HCT116 (cell line): Measurements from ENCODE around the gene CATSPERZ.

Experiments used
- ELF1 ChIP-seq: IDR thresholded peaks from 2 replicates; pipeline ENCODE4 v1.6.1; 2012; ENCODE audit warnings: low read depth, borderline replicate concordance
- JUND ChIP-seq: IDR thresholded peaks from 2 replicates; pipeline ENCODE4 v1.6.1; 2012
- POLR2A ChIP-seq: IDR thresholded peaks from 2 replicates; pipeline ENCODE4 v1.7.0; 2011; ENCODE audit warnings: borderline replicate concordance; ENCODE audit not compliant: insufficient read depth, insufficient read length; ENCODE audit errors: extremely low read depth
- RAD21 ChIP-seq: IDR thresholded peaks from 2 replicates; pipeline ENCODE4 v1.6.1; 2012; ENCODE audit warnings: low read depth, mild to moderate bottlenecking
- REST ChIP-seq: IDR thresholded peaks from 2 replicates; pipeline ENCODE4 v1.6.1; 2012; ENCODE audit warnings: low read depth
- YY1 ChIP-seq: IDR thresholded peaks from 2 replicates; pipeline ENCODE4 v1.6.1; 2011; ENCODE audit warnings: low read length, low read depth, moderate library complexity, mild to moderate bottlenecking; ENCODE audit not compliant: insufficient replicate concordance; ENCODE audit errors: extremely low read depth
- ZFX ChIP-seq: fragments of 450-650 bp; IDR thresholded peaks from 2 replicates; pipeline ENCODE4 v1.6.1; 2017
- ZNF274 ChIP-seq: fragments of 200-500 bp; sonication (Bioruptor generic); IDR thresholded peaks from 2 replicates; pipeline ENCODE4 v1.6.1; 2014; ENCODE audit warnings: mild to moderate bottlenecking, low read depth, low read length, inconsistent platforms
- TF ChIP-seq, protein P1 (sequence below), 3 experiments: fragments of 200-600 bp in 1 of 3; sonication (generic) in 1 of 3; IDR thresholded peaks in 2 of 3; conservative IDR thresholded peaks in 1 of 3; 2 replicates each; pipeline ENCODE4 v1.5.1; 2012 to 2017; ENCODE audit warnings: low read depth in 2 of 3, low read length in 2 of 3, antibody characterized with exemption in 1 of 3, borderline replicate concordance in 1 of 3, control low read depth in 1 of 3, mild to moderate bottlenecking in 1 of 3, mixed read lengths in 1 of 3, mixed run types in 1 of 3, moderate library complexity in 1 of 3; ENCODE audit not compliant: insufficient read depth in 1 of 3

DNA sequence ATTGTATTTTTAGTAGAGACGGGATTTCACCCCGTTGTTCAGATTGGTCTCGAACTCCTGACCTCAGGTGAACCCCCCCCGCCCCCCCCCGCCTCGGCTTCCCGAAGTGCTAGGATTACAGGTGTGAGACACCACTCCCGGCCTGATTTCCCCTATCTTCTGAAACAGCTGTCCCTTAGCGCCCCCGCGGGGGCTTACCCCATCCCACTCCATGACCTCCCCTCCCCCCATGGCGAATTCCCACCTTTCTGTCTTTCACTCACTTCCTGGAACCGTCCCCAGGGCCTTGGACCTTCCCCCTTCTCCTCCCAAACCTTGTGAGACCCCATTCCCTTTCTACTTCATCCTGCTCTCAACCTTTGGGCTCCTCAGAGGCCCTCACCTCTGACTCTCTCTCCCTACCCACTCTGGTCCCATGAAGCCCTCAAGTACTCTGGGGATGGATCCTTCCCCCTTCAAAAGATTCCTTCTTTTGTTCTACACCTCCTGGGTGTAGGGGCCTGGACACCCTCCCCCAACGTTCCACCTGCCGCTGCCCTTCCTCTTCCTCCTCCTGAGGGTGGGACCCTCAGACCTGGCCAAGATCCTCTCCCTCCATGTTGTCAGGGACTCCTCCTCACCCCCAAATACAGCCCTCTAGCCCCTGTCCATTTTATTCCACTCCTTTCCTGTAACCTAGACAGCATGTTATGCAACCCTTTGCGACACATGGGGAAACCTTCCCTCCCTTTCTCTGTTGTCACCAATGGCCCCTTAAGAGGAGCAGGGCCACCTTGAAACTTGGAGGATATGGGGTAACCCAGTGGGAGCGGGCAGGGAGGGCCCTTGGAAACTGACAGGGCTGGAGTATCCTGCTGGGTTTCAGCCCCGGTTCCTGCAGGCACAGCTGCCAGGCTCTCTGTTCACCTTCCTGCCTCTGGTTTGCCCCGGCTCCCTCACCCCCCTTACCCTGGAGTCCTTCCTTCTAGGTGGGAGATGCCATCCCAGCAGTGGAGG lies 18.9 kb downstream of the CATSPERZ start:
- TF ChIP-seq, protein P1, sequence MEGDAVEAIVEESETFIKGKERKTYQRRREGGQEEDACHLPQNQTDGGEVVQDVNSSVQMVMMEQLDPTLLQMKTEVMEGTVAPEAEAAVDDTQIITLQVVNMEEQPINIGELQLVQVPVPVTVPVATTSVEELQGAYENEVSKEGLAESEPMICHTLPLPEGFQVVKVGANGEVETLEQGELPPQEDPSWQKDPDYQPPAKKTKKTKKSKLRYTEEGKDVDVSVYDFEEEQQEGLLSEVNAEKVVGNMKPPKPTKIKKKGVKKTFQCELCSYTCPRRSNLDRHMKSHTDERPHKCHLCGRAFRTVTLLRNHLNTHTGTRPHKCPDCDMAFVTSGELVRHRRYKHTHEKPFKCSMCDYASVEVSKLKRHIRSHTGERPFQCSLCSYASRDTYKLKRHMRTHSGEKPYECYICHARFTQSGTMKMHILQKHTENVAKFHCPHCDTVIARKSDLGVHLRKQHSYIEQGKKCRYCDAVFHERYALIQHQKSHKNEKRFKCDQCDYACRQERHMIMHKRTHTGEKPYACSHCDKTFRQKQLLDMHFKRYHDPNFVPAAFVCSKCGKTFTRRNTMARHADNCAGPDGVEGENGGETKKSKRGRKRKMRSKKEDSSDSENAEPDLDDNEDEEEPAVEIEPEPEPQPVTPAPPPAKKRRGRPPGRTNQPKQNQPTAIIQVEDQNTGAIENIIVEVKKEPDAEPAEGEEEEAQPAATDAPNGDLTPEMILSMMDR (IDR thresholded peaks at IDR 0.05 in 2 of 3, conservative IDR thresholded peaks at IDR 0.05 in 1 of 3; ENCODE audit: borderline replicate concordance in 1 of 3, insufficient read depth in 1 of 3, low read depth in 2 of 3, low read length in 2 of 3), result no peak
- TF ChIP-seq POLR2A (no peak), REST (no peak), ZNF274 (no peak), ZFX (no peak), JUND (no peak), RAD21 (no peak), ELF1 (no peak), YY1 (no peak)
